Right lobe of liver (tissue), 6 donors: ENCODE measurements around the gene PDIA2. TPM values are rescaled to one million over a fixed set of nuclear protein-coding genes. Genes with fewer than 3 reads are reported as not detected.
"Not testable (repeated sequence)": the region's sequence is repeated elsewhere in the genome, so short reads cannot be mapped to it uniquely, and the experiment has no call there.

Source experiments
- ATAC-seq, 4 donors: fragments of 200-7000 bp; cut with Tn5 transposase; one replicate each; pipeline ENCODE4 v1.9.1; 2020; ENCODE audit warnings: mild to moderate bottlenecking in 4 of 4, moderate library complexity in 4 of 4
- DNase-seq, 3 donors: peaks; one replicate each; pipeline ENCODE4 v3.0.0-alpha.2; 2020
- H3K27ac ChIP-seq, 3 donors: fragments of 200-600 bp; one replicate each; pipeline ENCODE4 v1.8.0; 2022
- H3K27me3 ChIP-seq, 2 donors: fragments of 200-600 bp; one replicate each; pipeline ENCODE4 v1.8.0; 2022
- H3K36me3 ChIP-seq, 4 donors: fragments of 200-600 bp; sonication (generic) in 1 of 4; one replicate each; pipeline versions ENCODE4 v1.5.1 to v1.8.0; 2017 to 2022; ENCODE audit warnings: control low read depth in 1 of 4
- H3K4me1 ChIP-seq, 4 donors: fragments of 200-600 bp; sonication (generic) in 1 of 4; one replicate each; pipeline versions ENCODE4 v1.5.1 to v1.8.0; 2017 to 2022; ENCODE audit warnings: control low read depth in 1 of 4
- H3K4me3 ChIP-seq, 3 donors: fragments of 200-600 bp; one replicate each; pipeline ENCODE4 v1.8.0; 2022
- H3K9me3 ChIP-seq, 4 donors: fragments of 200-600 bp; sonication (generic) in 1 of 4; one replicate each; pipeline versions ENCODE4 v1.5.1 to v1.8.0; 2017 to 2022; ENCODE audit warnings: control low read depth in 1 of 4
- POLR2A ChIP-seq: fragments of 450-650 bp; IDR thresholded peaks from one replicate; pipeline ENCODE4 v1.6.1; 2017; ENCODE audit warnings: antibody characterized with exemption, mild to moderate bottlenecking
- WGBS: methylation state at CpG from one replicate; pipeline ENCODE4 v1.1.6; 2018; ENCODE audit warnings: low coverage, low lambda C conversion rate; ENCODE audit not compliant: insufficient coverage; ENCODE audit errors: missing lambda C conversion rate; 5-methylcytosine and 5-hydroxymethylcytosine counted together
- intact Hi-C, 2 donors: fragments of 100-400 bp; cut with DNase I; formaldehyde crosslinking; loops; one replicate each; pipeline versions ENCODE4 v1.11.2 to v1.14.1; 2022
- total RNA-seq, 6 experiments: library from RNA; depleted of rRNA in 2 of 6; stranded (reverse); fragments of >200 nt in 2 of 6; fragmentation: NEBNext Ultra II Directional in 3 of 6; extraction: Animal tissue kit (Norgen Biotek cat#: 25700) in 3 of 6; gene quantifications; one replicate each; pipeline versions ENCODE4 v1.1.0 to v1.2.4, GENCODE V29; 2016 to 2023
- TF ChIP-seq, protein P1 (sequence below), 4 donors: fragments of 200-600 bp in 3 of 4; fragments of 450-650 bp in 1 of 4; IDR thresholded peaks; one replicate each; pipeline versions ENCODE4 v1.5.1 to v1.8.0; 2016 to 2022; ENCODE audit warnings: antibody characterized with exemption in 4 of 4, mild to moderate bottlenecking in 2 of 4
- donor health status: DM: no; HTN: yes; CAD: no.
- donor health status: DM: no; HTN: no; CAD: no.
- donor health status: DM: no; HTN: no; CAD: no.
- donor health status: DM: no; HTN: yes; CAD: no.
- donor health status: DM: no; HTN: yes; CAD: no.

PDIA2 gene
- total RNA-seq, 6 experiments from 2014 or later: not detected

DNA sequence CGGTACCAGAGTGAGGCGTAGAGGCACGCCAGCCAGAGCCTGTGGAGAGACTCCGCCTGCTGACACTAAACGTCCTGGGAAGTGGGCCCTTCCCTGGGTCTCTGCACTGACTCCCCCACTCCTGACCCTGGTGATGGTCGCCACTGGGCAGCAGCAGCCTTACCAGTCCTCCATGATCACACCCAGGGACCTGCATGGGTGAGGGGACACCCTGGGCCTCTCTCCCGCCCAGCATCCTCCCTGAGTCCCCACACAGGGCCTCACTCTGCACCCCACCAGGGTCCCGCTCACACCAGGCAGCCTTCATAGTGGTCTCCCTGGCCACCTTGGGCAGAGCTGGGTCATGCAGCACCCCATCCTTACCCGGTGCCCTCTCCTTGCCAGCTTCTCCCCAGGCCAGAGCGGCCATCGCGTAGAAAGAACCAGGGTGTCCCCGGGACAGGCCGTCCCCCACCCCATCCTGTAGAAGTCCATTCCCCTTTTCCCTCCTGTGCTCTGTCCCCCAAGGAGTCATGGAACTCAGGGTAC lies 17.9 kb upstream of the PDIA2 start:
- Histone ChIP-seq H3K36me3 (peaks cover 0 to 27% (median 1%) of the 10 kb centered on the region in 4 donors), H3K4me1 (no peaks in the 10 kb centered on the region), H3K27ac (no peak overlapping the region), H3K9me3 (no peaks in the 10 kb centered on the region), H3K27me3 (no peaks in the 10 kb centered on the region), H3K4me3 (no peak overlapping the region)
- intact Hi-C loops: no loop called here
- peak in 1 of 3 donors; percentile 42 for DNase-seq
- TF ChIP-seq POLR2A: no peak
- TF ChIP-seq, protein P1, sequence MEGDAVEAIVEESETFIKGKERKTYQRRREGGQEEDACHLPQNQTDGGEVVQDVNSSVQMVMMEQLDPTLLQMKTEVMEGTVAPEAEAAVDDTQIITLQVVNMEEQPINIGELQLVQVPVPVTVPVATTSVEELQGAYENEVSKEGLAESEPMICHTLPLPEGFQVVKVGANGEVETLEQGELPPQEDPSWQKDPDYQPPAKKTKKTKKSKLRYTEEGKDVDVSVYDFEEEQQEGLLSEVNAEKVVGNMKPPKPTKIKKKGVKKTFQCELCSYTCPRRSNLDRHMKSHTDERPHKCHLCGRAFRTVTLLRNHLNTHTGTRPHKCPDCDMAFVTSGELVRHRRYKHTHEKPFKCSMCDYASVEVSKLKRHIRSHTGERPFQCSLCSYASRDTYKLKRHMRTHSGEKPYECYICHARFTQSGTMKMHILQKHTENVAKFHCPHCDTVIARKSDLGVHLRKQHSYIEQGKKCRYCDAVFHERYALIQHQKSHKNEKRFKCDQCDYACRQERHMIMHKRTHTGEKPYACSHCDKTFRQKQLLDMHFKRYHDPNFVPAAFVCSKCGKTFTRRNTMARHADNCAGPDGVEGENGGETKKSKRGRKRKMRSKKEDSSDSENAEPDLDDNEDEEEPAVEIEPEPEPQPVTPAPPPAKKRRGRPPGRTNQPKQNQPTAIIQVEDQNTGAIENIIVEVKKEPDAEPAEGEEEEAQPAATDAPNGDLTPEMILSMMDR (IDR thresholded peaks at IDR 0.05): no peak
- no peak for ATAC-seq
- WGBS: 100% methylated on average over 1 of the region's 14 CpGs

DNA sequence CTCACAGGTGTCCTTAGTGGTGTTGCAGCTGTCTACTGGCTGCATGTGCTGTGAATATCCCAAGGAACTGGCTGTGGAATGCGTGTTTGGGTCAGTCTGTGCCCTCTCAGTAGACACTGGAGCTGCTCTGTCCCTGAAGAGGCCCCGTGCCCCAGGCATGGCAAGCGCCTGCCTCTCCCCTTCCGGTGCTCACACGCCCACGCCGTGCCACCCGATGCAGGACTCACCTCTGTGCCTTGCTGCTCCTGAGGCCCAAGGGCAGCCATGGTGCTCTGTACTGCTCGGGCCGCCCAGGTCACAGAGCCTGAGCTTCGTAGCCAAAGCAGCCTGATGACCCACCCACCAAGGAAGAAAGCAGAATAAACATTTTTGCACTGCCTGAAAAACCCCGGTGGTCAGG lies 17.3 kb upstream of the PDIA2 start:
- ATAC-seq: peak in 1 of 4 donors; percentile 16
- H3K27ac ChIP-seq: no peak overlapping the region
- H3K9me3 ChIP-seq: no peaks in the 10 kb centered on the region
- no peaks in the 10 kb centered on the region for H3K4me1 ChIP-seq
- no peaks in the 10 kb centered on the region for H3K27me3 ChIP-seq
- H3K4me3 ChIP-seq: no peak overlapping the region
- peaks cover 0 to 22% (median 1%) of the 10 kb centered on the region in 4 donors for H3K36me3 ChIP-seq
- 100% methylated on average over 1 of the region's 12 CpGs for WGBS
- no peak for TF ChIP-seq POLR2A
- TF ChIP-seq, protein P1 (IDR thresholded peaks at IDR 0.05): no peak
- intact Hi-C loops: no loop called here
- no peak for DNase-seq

DNA sequence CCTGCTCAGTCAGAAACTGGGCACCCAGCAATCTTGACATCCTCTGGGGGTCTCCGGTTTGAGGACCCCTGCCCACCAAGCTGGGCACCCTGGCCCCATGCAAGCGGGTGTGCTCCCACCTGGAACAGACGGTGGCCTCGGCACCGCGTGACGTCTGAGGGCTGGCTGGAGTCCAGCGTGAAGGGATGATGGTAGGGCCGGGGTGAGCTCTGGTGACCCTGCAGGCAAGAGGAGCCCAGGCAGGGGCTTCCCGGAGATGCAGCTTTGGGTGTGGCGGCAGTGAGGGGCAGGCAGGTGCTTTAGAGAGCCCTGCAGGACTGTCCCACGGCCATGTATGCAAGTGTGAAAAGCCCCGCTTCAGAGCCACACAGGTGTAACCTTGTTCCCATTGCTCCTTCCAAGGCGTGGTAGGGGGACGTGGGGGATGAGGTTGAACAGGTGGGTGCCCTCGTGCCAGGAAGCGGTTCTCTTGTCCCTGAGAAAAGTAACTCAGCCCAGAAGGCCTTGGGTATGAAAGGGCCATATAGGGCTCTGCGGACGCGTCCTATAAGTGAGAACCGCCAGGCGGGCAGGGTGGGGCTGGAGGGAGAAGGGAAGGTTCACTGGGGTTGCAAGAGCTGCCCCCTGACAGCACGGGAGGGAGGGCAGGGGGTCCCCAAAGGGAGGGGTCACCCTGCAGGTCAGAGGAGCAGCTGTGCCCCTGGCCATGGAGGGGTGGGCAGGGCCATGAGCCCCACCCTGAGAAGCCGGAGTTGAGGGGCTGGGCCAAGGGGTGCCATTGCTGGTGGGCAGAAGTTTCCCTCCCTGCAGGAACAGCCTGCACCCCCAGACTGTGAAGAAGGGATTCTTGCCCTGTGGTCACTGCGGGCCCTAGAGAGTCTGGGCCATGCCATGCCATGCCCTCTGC lies 16.5 kb upstream of the PDIA2 start:
- 67% methylated on average over 4 of the region's 25 CpGs for WGBS
- ATAC-seq (peak in 1 of 4 donors; percentile 14), DNase-seq (no peak)
- no peaks in the 10 kb centered on the region for H3K27me3 ChIP-seq
- H3K9me3 ChIP-seq: no peaks in the 10 kb centered on the region
- intact Hi-C loops: no loop called here
- H3K4me1 ChIP-seq: no peaks in the 10 kb centered on the region
- TF ChIP-seq POLR2A: no peak
- TF ChIP-seq, protein P1 (IDR thresholded peaks at IDR 0.05): no peak
- peaks cover 0 to 19% (median 1%) of the 10 kb centered on the region in 4 donors for H3K36me3 ChIP-seq
- H3K4me3 ChIP-seq: no peak overlapping the region
- no peak overlapping the region for H3K27ac ChIP-seq

DNA sequence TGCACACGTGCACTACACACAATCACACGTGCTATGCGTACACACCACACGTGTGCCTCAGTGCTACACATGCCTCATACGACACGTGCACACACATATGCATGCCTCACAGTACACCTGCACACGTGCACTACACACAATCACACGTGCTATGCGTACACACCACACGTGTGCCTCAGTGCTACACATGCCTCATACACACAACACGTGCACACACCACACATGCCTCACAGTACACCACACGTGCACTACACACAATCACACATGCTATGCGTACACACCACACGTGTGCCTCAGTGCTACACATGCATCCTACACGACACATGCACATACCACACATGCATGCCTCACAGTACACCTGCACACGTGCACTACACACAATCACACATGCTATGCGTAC lies 15.4 kb upstream of the PDIA2 start:
- H3K4me3 ChIP-seq, H3K4me1 ChIP-seq, H3K27ac ChIP-seq, H3K27me3 ChIP-seq, H3K9me3 ChIP-seq, H3K36me3 ChIP-seq, DNase-seq, ATAC-seq, intact Hi-C loops: not testable (repeated sequence)
- WGBS: 77% methylated on average over 12 of the region's 17 CpGs
